ENCODE results near the gene ZFP90. TPM values are rescaled to one million over a fixed set of nuclear protein-coding genes. Genes with fewer than 3 reads are reported as not detected.

The ZFP90 gene
- total RNA-seq, 1 experiment from 2014 or later: 12.8 TPM

DNA sequence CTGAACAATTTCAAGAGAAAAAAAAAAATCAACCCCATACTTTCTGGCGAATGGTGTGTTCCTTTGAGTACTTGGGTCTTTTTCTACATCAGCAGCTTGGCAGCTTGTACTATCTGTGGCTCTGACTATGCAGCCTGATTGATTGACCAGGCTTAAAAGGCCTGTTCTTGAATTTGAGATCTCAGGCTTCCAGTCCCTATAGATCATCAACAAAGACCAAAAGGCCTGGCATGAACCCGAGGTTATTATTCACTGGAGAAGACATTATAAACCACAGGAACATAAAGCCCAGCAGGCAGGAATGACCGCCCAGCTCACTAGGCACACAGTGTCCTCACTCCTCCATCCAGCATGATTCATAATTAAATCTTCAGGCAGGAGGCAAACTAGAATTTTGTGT lies 73.9 kb downstream of the ZFP90 start:
- Histone ChIP-seq H3K27ac (ENCODE audit: insufficient read length, low read depth, low read length) (no peak overlapping the region), H2AFZ (ENCODE audit: low read length) (no peak overlapping the region), H3K4ac (ENCODE audit: low read depth, low read length) (no peak overlapping the region), H2BK12ac (ENCODE audit: insufficient read length, low read depth, low read length) (no peak overlapping the region), H3K4me2 (ENCODE audit: insufficient read depth, insufficient read length, low read length) (no peak overlapping the region), H3K14ac (ENCODE audit: insufficient read depth, low read length) (no peak overlapping the region), H3K56ac (ENCODE audit: insufficient read length, low read depth, low read length) (no peak overlapping the region), H2AK5ac (ENCODE audit: insufficient read length, low read length) (no peak overlapping the region), H2BK15ac (ENCODE audit: low read depth, low read length) (no peak overlapping the region), H4K5ac (ENCODE audit: insufficient read length, low read depth, low read length) (no peak overlapping the region), H2BK20ac (ENCODE audit: low read depth, low read length, poor library complexity, severe bottlenecking) (no peak overlapping the region), H4K8ac (replicated peaks; ENCODE audit: insufficient read length, low read depth, low read length) (no peak overlapping the region), H3K4me1 (ENCODE audit: insufficient read depth, low read length) (no peaks in the 10 kb centered on the region), H3K79me1 (ENCODE audit: insufficient read depth, low read depth, low read length, poor library complexity, severe bottlenecking) (no peaks in the 10 kb centered on the region), H3K9me3 (ENCODE audit: control insufficient read depth, low read depth, low read length) (peaks cover 5% of the 10 kb centered on the region), H3T11ph (ENCODE audit: low read length) (no peak overlapping the region), H2BK120ac (ENCODE audit: low read depth, low read length, poor library complexity, severe bottlenecking) (no peak overlapping the region), H3K9ac (ENCODE audit: extremely low read depth, insufficient read length, low read length) (no peak overlapping the region), H3K18ac (ENCODE audit: insufficient read length, low read depth, low read length) (no peak overlapping the region), H4K20me1 (ENCODE audit: control insufficient read depth, insufficient read depth, insufficient read length) (no peaks in the 10 kb centered on the region), H2BK5ac (ENCODE audit: insufficient read length, low read length) (no peak overlapping the region), H3K79me2 (ENCODE audit: insufficient read depth, low read length) (no peaks in the 10 kb centered on the region), H3K27me3 (ENCODE audit: insufficient read depth, low read length) (no peaks in the 10 kb centered on the region), H3K23me2 (ENCODE audit: insufficient read length, low read depth, low read length, poor library complexity, severe bottlenecking) (no peaks in the 10 kb centered on the region), H4K91ac (ENCODE audit: insufficient read length, low read depth, low read length) (no peak overlapping the region), H3K23ac (ENCODE audit: insufficient read length, low read depth, low read length) (no peak overlapping the region)
- TF ChIP-seq, protein P1, sequence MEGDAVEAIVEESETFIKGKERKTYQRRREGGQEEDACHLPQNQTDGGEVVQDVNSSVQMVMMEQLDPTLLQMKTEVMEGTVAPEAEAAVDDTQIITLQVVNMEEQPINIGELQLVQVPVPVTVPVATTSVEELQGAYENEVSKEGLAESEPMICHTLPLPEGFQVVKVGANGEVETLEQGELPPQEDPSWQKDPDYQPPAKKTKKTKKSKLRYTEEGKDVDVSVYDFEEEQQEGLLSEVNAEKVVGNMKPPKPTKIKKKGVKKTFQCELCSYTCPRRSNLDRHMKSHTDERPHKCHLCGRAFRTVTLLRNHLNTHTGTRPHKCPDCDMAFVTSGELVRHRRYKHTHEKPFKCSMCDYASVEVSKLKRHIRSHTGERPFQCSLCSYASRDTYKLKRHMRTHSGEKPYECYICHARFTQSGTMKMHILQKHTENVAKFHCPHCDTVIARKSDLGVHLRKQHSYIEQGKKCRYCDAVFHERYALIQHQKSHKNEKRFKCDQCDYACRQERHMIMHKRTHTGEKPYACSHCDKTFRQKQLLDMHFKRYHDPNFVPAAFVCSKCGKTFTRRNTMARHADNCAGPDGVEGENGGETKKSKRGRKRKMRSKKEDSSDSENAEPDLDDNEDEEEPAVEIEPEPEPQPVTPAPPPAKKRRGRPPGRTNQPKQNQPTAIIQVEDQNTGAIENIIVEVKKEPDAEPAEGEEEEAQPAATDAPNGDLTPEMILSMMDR (conservative IDR thresholded peaks at IDR 0.05): no peak
- Mint-ChIP-seq H3K27ac (no peak overlapping the region), H3K27me3 (ENCODE audit: low read depth) (peaks cover 6% of the 10 kb centered on the region), H3K9me3 (peaks cover 10 to 18% of the 10 kb centered on the region in 2 experiments), H3K4me3 (no peak overlapping the region), H3K4me1 (no peaks in the 10 kb centered on the region), H3K36me3 (ENCODE audit: insufficient read depth in 1 of 3, low read depth in 3 of 3) (no peaks in the 10 kb centered on the region; a peak in 2 of 7 replicates)
- WGBS (ENCODE audit: extremely low coverage, insufficient read length, low lambda C conversion rate): no CpG with 5 or more reads among the region's 3 CpGs
- no peak for DNase-seq

Data from H9 (cell line).